Bone marrow (tissue), 2 donors: Measurements from ENCODE around the gene GPR42.

Experiments used
- DNase-seq, 2 donors: peaks; one replicate each; lab custom pipeline; 2025; lab: John Stamatoyannopoulos, UW

The GPR42 gene, protein sequence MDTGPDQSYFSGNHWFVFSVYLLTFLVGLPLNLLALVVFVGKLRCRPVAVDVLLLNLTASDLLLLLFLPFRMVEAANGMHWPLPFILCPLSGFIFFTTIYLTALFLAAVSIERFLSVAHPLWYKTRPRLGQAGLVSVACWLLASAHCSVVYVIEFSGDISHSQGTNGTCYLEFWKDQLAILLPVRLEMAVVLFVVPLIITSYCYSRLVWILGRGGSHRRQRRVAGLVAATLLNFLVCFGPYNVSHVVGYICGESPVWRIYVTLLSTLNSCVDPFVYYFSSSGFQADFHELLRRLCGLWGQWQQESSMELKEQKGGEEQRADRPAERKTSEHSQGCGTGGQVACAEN

DNA sequence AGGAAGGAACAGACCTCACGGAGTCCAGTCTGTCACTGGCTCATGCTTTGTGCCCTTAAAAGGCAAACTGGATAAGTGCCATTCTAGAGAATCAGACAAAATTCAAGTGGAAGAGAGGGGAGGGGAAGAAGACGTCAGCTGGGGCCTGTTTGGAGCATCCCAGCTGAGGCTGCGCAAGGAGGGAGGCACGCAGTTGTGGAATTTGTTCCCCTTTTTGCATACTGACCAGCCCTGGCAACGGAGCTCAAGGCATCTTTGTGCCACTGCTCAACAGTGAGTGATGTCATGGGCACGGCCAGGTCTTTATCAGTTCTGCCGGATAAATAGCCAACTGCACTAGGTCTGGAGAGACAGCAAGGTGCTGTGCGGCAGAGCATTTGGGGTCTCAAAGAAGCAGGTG lies at the start of gene GPR42:
TSS of gene GPR42 (plus strand) at position 347 of the 400 bp plus-strand sequence. CDS start 292 bp downstream, outside the sequence.
- DNase-seq: no peak

DNA sequence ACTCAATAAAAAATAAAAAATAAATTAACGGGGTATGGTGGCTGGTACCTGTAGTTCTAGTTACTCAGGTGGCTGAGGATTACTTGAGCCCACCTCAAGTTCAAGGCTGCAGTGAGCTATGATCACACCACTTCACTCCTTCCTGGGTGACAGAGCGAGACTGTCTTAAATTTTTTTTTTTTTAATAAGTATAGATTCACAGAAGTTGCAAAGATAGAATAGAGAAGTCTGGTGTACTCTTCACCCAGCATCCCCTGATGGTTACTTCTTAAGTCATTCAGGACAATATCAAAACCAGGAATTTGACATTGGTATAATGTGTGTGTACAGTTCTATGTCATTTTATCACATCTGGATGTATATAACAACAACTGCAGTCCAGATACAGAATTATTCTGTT lies 49.6 kb upstream of the GPR42 start:
- no peak for DNase-seq

DNA sequence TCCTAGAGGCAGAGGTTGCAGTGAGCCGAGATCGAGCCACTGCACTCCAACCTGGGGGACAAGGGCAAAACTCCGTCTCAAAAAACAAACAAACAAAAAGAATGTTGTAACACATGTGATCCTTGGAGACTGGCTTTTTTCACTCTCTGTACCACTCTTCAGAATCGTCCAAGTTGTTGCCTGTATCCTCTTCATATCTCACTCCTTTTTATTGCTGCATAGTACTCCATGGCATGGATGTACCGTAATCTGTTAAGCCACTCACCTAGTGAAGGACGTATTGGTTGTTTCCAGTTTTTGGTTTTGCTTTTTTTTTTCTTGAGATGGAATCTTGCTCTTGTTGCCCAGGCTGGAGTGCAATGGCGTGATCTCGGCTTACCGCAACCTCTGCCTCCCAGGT lies 48.9 kb upstream of the GPR42 start:
- no peak for DNase-seq

DNA sequence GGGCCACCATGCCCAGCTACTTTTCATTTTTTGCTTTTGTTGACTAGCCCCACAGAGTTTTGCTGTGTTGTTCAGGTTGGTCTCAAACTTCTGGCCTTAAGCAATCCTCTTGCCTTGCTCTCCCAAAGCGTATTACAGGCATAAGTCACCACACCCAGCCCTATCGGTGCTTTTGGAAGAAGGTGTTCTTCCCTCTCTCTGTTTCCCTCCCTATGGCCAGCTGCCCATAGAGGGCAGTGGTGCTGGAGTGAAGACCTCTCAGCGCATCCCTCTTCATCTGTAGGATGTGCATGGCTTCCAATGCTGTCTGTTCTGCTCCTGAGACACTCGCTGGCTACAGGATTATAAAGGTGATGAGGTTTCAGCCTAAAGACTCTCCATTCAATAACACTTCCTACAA lies 43.2 kb upstream of the GPR42 start:
- DNase-seq: no peak

DNA sequence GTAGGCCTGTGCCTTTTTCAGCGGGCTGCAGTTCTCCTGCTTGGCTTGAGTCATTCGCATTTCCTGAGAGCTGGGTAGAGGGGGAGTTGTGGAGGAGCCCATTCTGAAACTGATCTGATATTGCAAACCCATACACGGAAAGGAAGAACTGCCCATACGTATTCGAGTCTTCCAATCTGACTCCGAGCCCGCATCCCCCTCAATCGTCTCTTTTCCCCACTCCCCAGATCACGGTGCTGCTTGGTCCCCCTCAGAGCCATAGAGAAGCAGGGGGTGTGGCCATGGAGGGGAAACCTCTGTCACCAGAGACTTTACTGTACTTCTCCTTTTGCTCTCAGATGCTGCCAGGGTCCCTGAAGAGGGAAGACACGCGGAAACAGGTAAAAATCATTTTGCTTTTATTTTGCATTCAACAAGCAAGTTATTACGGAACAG lies 42.0 kb upstream of the GPR42 start, which contains the start of gene CD22:
TSS of gene CD22 (plus strand) at position 337 of the 435 bp plus-strand sequence. CDS start 2,854 bp downstream, outside the sequence.
- DNase-seq: peak; percentile 29 to 84

DNA sequence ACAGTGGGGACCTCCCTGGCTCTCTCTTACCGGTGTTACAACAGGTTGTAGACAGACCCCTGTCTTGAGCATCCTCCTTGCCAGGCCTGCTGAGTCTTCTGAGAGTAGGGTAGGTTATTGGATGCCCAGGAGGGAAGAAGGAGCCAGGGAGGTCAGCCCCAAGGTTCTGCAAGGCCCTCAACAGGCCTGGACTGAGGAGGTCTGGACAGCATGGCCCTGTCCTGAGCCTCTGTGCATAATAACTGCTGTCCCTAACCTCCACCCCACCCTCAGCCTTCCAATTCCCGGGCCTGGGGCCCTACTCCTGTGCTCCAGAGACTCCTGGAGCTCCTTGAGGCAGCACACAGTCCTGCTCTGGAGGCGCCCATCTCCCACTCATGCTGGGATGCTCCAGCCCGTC lies 41.5 kb upstream of the GPR42 start:
- no peak for DNase-seq

DNA sequence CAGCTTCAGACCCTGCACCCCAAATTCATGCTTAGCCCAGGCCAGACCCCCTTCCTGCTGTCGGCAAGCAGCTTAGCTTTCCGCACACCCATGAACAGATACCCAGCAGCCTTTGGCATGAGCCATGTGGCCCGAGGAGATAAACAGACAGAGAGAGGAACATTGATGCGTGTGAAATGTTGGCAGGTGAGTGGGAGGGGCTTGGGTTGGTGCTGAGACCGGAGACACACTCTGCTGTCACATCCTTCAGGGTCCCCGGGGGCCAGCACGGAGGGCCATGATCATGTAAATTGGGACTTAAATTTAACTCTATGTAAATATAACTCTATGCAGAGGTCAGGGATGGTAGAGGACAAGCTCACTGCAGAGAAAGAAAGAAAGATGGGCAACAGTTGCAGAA lies 40.4 kb upstream of the GPR42 start:
- DNase-seq: no peak

DNA sequence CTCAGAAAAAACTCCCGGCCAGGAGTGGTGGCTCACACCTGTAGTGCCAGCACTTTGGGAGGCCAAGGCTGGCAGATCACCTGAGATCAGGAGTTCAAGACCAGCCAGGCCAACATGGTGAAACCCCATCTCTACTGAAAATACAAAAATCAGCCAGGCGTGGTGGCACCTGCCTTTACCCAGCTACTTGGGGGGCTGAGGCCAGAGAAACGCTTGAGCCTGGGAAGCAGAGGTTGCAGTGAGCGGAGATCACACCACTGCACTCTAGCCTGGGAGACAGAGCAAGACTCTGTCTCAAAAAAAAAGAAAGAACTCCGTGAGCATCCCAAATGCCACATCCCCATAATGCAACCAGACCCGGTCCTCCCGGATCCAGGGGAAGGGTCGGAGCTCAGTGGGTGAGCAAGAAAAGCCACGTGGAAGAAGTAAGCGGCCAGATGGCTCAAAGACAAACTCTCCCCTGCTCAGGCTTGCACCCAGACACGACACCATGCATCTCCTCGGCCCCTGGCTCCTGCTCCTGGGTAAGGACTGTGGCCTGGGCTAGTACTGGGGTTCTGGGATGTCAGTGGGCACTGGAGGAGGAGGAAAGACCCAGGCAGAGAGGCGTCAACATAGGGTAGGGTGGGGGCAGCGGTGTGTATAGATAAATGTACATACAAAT lies 39.2 kb upstream of the GPR42 start:
- DNase-seq: no peak

DNA sequence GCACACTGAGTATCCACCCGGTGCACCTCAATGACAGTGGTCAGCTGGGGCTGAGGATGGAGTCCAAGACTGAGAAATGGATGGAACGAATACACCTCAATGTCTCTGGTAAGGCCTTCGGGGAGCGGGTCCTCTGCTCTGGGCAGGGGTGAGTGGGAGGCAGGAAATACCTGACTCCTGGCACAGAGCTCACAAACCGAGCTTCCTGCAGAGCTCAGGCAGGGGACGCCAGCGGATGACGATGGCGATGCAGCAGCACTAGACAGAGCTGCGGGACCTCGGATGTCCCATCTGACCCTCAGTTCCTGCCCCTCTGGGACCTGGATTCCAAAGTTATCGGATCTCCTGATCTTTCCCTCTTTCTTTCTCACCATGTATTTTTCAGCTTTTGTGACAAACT lies 38.1 kb upstream of the GPR42 start:
- DNase-seq: no peak

DNA sequence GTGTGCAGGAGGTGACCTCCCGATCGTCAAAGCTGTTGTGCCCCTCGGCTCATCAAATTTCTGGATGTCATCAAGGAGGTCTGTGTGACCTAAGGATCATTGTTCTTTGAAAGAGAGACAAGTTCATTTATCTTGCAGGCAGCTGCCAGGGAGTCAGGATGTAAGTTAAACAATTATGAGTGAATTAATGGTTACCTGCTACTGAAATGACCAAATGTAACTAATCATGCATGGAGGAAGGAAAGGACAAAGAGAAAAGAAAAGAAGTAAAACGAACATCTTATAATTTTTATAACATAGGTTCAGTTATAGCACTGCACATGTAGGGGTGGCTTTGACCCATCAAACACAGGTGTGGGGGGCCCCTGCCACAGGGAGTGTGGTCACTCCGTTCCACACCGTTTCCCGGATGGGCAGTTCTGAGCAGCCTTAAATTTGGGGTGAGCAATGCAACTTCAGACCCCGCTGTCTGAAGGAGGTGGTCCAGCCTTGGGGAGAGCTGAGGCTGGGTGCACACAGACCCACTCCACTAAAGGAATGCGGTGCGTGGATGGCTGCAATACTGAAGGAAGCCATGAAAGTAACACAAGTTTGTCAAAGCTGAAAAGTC lies 36.6 kb upstream of the GPR42 start:
- no peak for DNase-seq

DNA sequence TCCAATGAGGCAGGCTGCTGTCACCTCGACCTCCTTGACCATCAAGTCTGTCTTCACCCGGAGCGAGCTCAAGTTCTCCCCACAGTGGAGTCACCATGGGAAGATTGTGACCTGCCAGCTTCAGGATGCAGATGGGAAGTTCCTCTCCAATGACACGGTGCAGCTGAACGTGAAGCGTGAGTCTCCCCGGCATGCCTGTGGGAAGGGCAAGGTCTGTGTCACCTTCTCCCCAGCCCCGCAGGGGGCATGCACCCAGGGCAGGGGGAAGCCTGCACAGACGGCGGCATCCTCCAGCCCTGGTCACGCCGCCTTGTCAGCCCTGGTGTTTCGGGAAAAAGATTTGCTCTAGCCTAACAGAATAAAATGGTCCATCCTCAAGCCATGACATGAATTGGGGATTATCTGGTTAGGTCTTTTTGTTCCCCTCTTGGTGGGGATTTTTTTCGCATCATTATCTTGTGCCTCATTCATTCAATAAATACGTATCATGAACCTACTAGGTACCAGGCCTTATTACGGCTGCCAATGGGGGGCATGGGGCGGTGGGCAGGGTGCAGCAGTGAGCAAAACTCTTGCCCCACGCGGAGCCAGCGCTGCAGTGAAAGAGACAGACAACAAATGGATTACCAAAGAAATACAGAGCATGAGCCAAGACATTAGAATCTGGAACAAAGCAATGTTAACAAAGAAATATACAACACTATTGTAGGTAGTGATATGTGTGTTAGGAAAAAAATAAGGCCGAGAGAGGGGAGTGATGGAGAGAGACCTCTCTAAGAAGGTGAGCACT lies 34.5 kb upstream of the GPR42 start:
- DNase-seq: no peak

DNA sequence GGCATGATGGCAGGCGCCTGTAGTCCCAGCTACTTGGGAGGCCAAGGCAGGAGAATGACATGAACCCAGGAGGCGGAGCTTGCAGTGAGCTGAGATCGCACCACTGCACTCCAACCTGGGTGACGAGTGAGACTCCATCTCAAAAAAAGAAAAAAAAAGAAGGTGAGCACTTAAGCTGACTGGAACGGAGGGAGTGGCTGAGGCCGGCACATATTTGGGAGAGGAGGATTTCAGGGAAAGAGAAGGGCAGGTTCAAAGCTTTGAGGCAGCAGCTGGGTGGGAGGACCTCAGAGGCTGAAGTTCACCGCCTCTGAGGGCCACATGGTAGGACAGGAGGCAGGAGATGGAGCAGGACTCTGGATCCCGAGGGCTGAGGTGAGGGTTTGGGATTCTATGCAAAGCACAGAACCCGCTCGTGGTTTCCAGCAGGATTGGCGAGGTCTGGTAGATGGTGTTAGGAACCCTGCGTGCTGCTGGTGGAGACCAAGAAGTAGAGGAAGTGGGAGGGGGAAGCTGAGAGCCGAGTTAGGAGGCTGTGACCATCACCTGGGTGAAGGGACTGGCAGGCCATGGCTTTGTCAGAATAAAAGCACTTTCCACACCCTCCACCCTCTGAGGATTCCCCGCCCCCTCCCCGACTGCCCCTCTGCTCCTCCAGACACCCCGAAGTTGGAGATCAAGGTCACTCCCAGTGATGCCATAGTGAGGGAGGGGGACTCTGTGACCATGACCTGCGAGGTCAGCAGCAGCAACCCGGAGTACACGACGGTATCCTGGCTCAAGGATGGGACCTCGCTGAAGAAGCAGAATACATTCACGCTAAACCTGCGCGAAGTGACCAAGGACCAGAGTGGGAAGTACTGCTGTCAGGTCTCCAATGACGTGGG lies 33.5 kb upstream of the GPR42 start:
- DNase-seq: no peak

DNA sequence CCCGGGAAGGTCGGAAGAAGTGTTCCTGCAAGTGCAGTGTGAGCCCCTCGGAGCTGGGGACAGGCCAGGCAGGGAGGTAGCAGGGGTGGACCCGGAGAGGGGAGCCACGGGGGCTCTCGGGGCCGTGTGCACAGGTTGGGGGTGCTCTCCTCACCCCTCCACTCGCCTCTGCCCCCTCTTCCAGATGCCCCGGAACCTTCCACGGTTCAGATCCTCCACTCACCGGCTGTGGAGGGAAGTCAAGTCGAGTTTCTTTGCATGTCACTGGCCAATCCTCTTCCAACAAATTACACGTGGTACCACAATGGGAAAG lies 32.9 kb upstream of the GPR42 start:
- DNase-seq: no peak

DNA sequence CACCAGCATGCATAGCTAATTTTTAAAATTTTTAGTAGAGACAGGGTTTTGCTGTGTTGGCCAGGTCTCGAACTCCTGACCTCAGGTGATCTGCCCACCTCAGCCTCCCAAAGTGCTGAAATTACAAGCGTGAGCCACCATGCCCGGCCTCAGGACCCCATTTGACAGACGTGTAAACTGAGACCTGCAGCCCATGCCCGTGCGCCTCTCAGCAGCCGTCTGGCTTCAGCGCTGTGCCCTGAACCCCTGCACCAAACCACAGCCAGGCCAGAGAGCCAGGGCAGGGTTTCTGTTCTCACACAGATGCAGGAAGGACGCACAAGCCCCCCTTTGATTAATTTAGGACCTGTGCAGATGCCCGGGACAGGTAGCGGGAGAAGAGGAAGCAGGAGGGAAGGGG lies 30.4 kb upstream of the GPR42 start:
- no peak for DNase-seq

DNA sequence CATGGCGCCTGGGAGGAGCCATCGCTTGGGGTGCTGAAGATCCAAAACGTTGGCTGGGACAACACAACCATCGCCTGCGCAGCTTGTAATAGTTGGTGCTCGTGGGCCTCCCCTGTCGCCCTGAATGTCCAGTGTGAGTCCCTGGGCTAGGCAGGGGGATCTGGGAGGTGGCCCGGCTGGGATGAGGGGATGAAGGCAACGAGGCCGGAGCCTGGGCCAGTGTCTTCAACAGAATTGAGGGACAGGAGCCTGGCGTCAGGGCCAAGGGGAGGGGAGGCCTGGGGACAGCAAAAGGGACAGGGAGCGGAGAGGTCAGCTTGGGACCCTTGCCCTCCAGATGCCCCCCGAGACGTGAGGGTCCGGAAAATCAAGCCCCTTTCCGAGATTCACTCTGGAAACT lies 29.9 kb upstream of the GPR42 start:
- no peak for DNase-seq

DNA sequence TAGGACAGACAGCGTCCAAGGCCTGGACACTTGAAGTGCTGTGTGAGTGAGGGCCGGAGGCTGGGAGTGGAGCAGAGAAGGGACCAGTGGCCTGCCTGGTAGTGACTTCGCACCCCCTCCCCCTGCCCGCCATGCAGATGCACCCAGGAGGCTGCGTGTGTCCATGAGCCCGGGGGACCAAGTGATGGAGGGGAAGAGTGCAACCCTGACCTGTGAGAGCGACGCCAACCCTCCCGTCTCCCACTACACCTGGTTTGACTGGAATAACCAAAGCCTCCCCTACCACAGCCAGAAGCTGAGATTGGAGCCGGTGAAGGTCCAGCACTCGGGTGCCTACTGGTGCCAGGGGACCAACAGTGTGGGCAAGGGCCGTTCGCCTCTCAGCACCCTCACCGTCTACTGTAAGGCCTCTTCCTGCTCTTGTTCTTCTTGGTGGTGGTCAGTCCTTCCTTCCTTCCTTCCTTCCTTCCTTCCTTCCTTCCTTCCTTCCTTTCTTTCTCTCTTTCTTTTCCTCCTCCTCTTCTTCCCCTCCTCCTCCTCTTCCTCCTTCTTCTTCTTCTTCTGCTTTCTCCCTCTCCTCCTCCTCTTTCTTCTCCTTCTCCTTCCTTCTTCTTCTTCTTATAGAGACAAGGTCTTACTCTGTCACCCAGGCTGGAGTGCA lies 29.2 kb upstream of the GPR42 start:
- no peak for DNase-seq

DNA sequence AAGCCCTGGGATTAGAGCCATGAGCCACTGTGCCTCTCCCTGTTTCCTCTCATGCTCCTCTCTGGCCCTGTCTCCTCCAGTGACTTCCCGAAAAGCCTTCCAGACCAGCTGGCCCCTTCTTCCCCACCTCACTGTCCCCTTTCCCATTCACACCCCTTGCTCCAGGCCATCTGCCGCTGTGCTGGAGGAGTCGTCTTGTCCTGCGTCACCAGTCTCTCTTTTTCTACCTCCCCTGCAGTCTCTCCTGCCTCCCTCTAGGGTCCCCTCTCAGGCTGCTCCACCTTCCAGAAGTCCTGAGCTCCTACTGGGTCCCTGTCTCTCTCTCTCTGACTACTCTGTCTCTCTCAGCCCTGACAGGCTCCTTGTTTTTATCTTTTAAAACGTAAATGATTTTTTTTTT lies 28.4 kb upstream of the GPR42 start:
- no peak for DNase-seq

DNA sequence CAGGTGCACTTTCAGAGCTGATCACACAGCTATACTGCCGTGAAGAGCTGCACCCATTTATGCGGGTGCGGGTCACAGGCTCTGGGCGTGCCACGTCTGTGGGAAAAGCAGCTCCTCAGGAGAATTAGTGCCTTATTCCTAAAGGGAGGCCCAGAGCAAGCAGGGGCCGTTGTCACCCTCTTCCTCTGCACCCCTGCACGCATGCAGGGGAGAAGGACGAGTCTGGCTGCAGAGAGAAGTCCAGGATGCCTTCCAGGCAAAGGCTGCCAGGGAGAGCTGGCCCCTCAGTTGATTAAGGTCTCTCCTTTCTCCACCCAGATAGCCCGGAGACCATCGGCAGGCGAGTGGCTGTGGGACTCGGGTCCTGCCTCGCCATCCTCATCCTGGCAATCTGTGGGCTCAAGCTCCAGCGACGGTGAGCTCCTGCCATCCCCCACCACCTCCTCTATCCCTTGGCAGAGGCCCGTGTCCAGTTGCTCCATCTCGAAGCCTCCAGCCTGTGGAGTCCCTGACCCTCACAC lies 26.3 kb upstream of the GPR42 start:
- no peak for DNase-seq

DNA sequence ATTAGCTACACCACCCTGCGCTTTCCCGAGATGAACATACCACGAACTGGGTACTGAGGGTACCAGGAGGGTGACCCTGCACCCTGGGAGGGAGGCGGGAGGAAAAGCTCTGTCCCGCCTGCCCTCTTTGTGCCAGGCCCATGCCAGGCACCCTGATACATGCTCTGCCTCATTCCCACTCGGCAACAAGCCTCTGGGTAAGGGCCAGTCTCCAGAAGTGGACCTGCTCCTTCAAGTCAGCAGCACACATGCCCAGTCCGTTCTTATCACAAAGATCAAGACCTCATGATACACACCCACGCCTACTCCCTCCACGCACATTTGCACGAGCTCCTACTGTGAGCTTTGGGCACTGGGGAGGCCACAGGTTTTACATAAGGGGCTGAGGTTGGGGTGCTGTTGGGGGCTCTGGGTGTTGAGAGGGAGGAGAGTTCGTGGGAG lies 25.2 kb upstream of the GPR42 start:
- DNase-seq: no peak

DNA sequence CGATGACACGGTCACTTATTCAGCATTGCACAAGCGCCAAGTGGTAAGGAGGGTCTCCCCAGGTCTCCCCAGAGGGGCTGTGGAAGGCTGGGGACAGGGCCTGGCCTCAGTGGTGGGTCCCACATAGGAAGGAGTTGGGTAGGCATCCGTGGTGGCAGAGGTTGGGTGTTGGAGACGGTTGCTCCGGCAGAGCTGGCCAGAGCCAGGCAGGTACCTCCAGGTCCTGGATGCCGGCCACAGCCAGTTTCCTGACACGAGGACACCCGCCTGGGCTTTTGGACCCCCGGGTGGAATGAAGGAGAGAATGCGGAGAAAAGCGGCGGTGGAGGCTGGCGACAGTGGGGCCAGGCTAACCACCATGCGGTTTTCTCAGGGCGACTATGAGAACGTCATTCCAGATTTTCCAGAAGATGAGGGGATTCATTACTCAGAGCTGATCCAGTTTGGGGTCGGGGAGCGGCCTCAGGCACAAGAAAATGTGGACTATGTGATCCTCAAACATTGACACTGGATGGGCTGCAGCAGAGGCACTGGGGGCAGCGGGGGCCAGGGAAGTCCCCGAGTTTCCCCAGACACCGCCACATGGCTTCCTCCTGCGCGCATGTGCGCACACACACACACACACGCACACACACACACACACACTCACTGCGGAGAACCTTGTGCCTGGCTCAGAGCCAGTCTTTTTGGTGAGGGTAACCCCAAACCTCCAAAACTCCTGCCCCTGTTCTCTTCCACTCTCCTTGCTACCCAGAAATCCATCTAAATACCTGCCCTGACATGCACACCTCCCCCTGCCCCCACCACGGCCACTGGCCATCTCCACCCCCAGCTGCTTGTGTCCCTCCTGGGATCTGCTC lies 24.4 kb upstream of the GPR42 start:
- peak in 1 of 2 donors; percentile 47 for DNase-seq
